HEK293 (cell line): ENCODE measurements around the gene KRTAP24-1.

Experiments
- CTCF ChIA-PET: fragments of 350-600 bp; formaldehyde crosslinking; extraction: SDS; loops from one replicate; lab custom pipeline; 2021; ENCODE audit warnings: antibody characterized with exemption; lab: Yijun Ruan, JAX
- POLR2A ChIA-PET: fragments of 300-600 bp; formaldehyde crosslinking; extraction: SDS; loops from one replicate; lab custom pipeline; 2020; ENCODE audit warnings: antibody characterized with exemption, inconsistent platforms; lab: Yijun Ruan, JAX
- H3K27ac ChIP-seq: fragments of 200-500 bp; sonication (Bioruptor generic); 2 replicates; pipeline ENCODE4 v1.5.1; 2014; ENCODE audit warnings: low read depth, low read length, control low read depth, inconsistent platforms; ENCODE audit errors: extremely low read depth
- H3K36me3 ChIP-seq, 2 experiments: fragments of 200-500 bp in 1 of 2; sonication (Bioruptor generic) in 1 of 2; 1 replicate in 1 of 2; 2 replicates in 1 of 2; pipeline ENCODE4 v1.5.1; 2014 to 2017; ENCODE audit warnings: inconsistent platforms in 2 of 2, low read length in 2 of 2; ENCODE audit not compliant: control insufficient read depth in 2 of 2, insufficient read depth in 1 of 2
- H3K4me1 ChIP-seq: fragments of 200-500 bp; sonication (Bioruptor generic); 2 replicates; pipeline ENCODE4 v1.5.1; 2014; ENCODE audit warnings: mild to moderate bottlenecking, low read length, inconsistent platforms; ENCODE audit not compliant: control insufficient read depth, insufficient read depth
- H3K4me3 ChIP-seq: 2 replicates; pipeline ENCODE4 v1.5.1; 2011; ENCODE audit warnings: low read depth, mild to moderate bottlenecking, control low read depth, low read length, moderate library complexity
- H3K9me3 ChIP-seq: fragments of 200-500 bp; sonication (Bioruptor generic); 2 replicates; pipeline ENCODE4 v1.5.1; 2014; ENCODE audit warnings: low read depth, low read length, inconsistent platforms; ENCODE audit not compliant: control insufficient read depth, insufficient read depth
- HOXA7 ChIP-seq: sonication (generic); formaldehyde crosslinking; IDR thresholded peaks from 2 replicates; pipeline ENCODE4 v1.8.1; 2022; ENCODE audit warnings: missing genetic modification reagents, borderline replicate concordance
- HOXD13 ChIP-seq: sonication (generic); formaldehyde crosslinking; IDR thresholded peaks from 2 replicates; pipeline ENCODE4 v1.8.0; 2022; ENCODE audit warnings: missing genetic modification reagents, borderline replicate concordance
- KLF1 ChIP-seq: fragments of 450-650 bp; formaldehyde crosslinking; IDR thresholded peaks from 2 replicates; pipeline ENCODE4 v1.5.1; 2016; ENCODE audit warnings: missing biosample characterization, missing genetic modification characterization
- OSR2 ChIP-seq: fragments of 450-650 bp; formaldehyde crosslinking; IDR thresholded peaks from 2 replicates; pipeline ENCODE4 v1.5.1; 2016; ENCODE audit warnings: missing biosample characterization, missing genetic modification characterization
- RBAK ChIP-seq: fragments of 450-650 bp; formaldehyde crosslinking; IDR thresholded peaks from 2 replicates; pipeline ENCODE4 v1.5.1; 2016; ENCODE audit warnings: missing biosample characterization, missing genetic modification characterization
- SCRT2 ChIP-seq: fragments of 450-650 bp; formaldehyde crosslinking; IDR thresholded peaks from 2 replicates; pipeline ENCODE4 v1.5.1; 2016; ENCODE audit warnings: missing biosample characterization, missing genetic modification characterization
- SETDB1 ChIP-seq: IDR thresholded peaks from one replicate; pipeline ENCODE4 v1.6.1; 2017; ENCODE audit warnings: mild to moderate bottlenecking, low read length, moderate library complexity, mixed read lengths; ENCODE audit not compliant: insufficient read length
- ZBTB21 ChIP-seq: fragments of 450-650 bp; formaldehyde crosslinking; IDR thresholded peaks from 2 replicates; pipeline ENCODE4 v1.5.1; 2017; ENCODE audit warnings: missing biosample characterization, missing genetic modification characterization
- ZFP3 ChIP-seq: fragments of 450-650 bp; formaldehyde crosslinking; IDR thresholded peaks from 2 replicates; pipeline ENCODE4 v1.5.1; 2016; ENCODE audit warnings: low read depth, missing biosample characterization, missing genetic modification characterization
- ZFP41 ChIP-seq: fragments of 450-650 bp; formaldehyde crosslinking; IDR thresholded peaks from 2 replicates; pipeline ENCODE4 v1.5.1; 2016; ENCODE audit warnings: missing biosample characterization, missing genetic modification characterization, borderline replicate concordance
- ZNF121 ChIP-seq: fragments of 450-650 bp; formaldehyde crosslinking; IDR thresholded peaks from 2 replicates; pipeline ENCODE4 v1.5.1; 2016; ENCODE audit warnings: missing biosample characterization, missing genetic modification characterization
- ZNF155 ChIP-seq: fragments of 450-650 bp; formaldehyde crosslinking; IDR thresholded peaks from 2 replicates; pipeline ENCODE4 v1.5.1; 2016; ENCODE audit warnings: missing biosample characterization, missing genetic modification characterization
- ZNF214 ChIP-seq: fragments of 450-650 bp; formaldehyde crosslinking; IDR thresholded peaks from 2 replicates; pipeline ENCODE4 v1.5.1; 2017; ENCODE audit warnings: missing biosample characterization, mild to moderate bottlenecking, missing genetic modification characterization, borderline replicate concordance
- ZNF223 ChIP-seq: fragments of 450-650 bp; formaldehyde crosslinking; IDR thresholded peaks from 2 replicates; pipeline ENCODE4 v1.5.1; 2016; ENCODE audit warnings: missing biosample characterization, missing genetic modification characterization
- ZNF248 ChIP-seq: fragments of 450-650 bp; formaldehyde crosslinking; IDR thresholded peaks from 2 replicates; pipeline ENCODE4 v1.5.1; 2017; ENCODE audit warnings: missing biosample characterization, missing genetic modification characterization
- ZNF350 ChIP-seq: fragments of 450-650 bp; formaldehyde crosslinking; IDR thresholded peaks from 2 replicates; pipeline ENCODE4 v1.5.0; 2017; ENCODE audit warnings: missing biosample characterization, mild to moderate bottlenecking, missing genetic modification characterization
- ZNF354C ChIP-seq: fragments of 450-650 bp; formaldehyde crosslinking; IDR thresholded peaks from 2 replicates; pipeline ENCODE4 v1.5.1; 2016; ENCODE audit warnings: missing biosample characterization, missing genetic modification characterization, low read depth, borderline replicate concordance
- ZNF394 ChIP-seq: fragments of 450-650 bp; formaldehyde crosslinking; IDR thresholded peaks from 2 replicates; pipeline ENCODE4 v1.5.1; 2016; ENCODE audit warnings: missing biosample characterization, missing genetic modification characterization, mild to moderate bottlenecking, moderate library complexity, borderline replicate concordance
- ZNF48 ChIP-seq: fragments of 450-650 bp; formaldehyde crosslinking; IDR thresholded peaks from 2 replicates; pipeline ENCODE4 v1.5.1; 2016; ENCODE audit warnings: missing biosample characterization, missing genetic modification characterization
- ZNF548 ChIP-seq: fragments of 450-650 bp; formaldehyde crosslinking; IDR thresholded peaks from 2 replicates; pipeline ENCODE4 v1.5.1; 2016; ENCODE audit warnings: missing biosample characterization, missing genetic modification characterization
- ZNF621 ChIP-seq: fragments of 450-650 bp; formaldehyde crosslinking; IDR thresholded peaks from 2 replicates; pipeline ENCODE4 v1.5.1; 2017; ENCODE audit warnings: missing biosample characterization, missing genetic modification characterization
- ZNF624 ChIP-seq: fragments of 450-650 bp; formaldehyde crosslinking; IDR thresholded peaks from 2 replicates; pipeline ENCODE4 v1.5.1; 2017; ENCODE audit warnings: missing biosample characterization, missing genetic modification characterization
- ZNF626 ChIP-seq: fragments of 450-650 bp; sonication (Bioruptor Pico); formaldehyde crosslinking; IDR thresholded peaks from 2 replicates; pipeline ENCODE4 v1.5.1; 2018; ENCODE audit warnings: missing biosample characterization, missing genetic modification characterization, inconsistent platforms
- ZNF791 ChIP-seq: fragments of 450-650 bp; formaldehyde crosslinking; IDR thresholded peaks from 2 replicates; pipeline ENCODE4 v1.5.1; 2016; ENCODE audit warnings: missing biosample characterization, missing genetic modification characterization
- ZNF837 ChIP-seq: fragments of 450-650 bp; formaldehyde crosslinking; IDR thresholded peaks from 2 replicates; pipeline ENCODE4 v1.5.1; 2016; ENCODE audit warnings: missing biosample characterization, missing genetic modification characterization
- ZNF843 ChIP-seq: fragments of 450-650 bp; formaldehyde crosslinking; IDR thresholded peaks from 2 replicates; pipeline ENCODE4 v1.5.1; 2016; ENCODE audit warnings: missing biosample characterization, missing genetic modification characterization
- ZSCAN23 ChIP-seq: fragments of 450-650 bp; formaldehyde crosslinking; IDR thresholded peaks from 2 replicates; pipeline ENCODE4 v1.5.1; 2016; ENCODE audit warnings: missing biosample characterization, missing genetic modification characterization
- TF ChIP-seq, protein P1 (sequence below): fragments of 450-650 bp; formaldehyde crosslinking; IDR thresholded peaks from 2 replicates; pipeline ENCODE4 v1.5.1; 2017; ENCODE audit warnings: missing biosample characterization, missing genetic modification characterization
- TF ChIP-seq, protein P2 (sequence below): fragments of 450-650 bp; formaldehyde crosslinking; IDR thresholded peaks from 2 replicates; pipeline ENCODE4 v1.5.1; 2016; ENCODE audit warnings: missing biosample characterization, missing genetic modification characterization
- TF ChIP-seq, protein P3 (sequence below): fragments of 450-650 bp; formaldehyde crosslinking; IDR thresholded peaks from 2 replicates; pipeline ENCODE4 v1.5.1; 2016; ENCODE audit warnings: missing biosample characterization, missing genetic modification characterization, borderline replicate concordance

KRTAP24-1 gene

DNA sequence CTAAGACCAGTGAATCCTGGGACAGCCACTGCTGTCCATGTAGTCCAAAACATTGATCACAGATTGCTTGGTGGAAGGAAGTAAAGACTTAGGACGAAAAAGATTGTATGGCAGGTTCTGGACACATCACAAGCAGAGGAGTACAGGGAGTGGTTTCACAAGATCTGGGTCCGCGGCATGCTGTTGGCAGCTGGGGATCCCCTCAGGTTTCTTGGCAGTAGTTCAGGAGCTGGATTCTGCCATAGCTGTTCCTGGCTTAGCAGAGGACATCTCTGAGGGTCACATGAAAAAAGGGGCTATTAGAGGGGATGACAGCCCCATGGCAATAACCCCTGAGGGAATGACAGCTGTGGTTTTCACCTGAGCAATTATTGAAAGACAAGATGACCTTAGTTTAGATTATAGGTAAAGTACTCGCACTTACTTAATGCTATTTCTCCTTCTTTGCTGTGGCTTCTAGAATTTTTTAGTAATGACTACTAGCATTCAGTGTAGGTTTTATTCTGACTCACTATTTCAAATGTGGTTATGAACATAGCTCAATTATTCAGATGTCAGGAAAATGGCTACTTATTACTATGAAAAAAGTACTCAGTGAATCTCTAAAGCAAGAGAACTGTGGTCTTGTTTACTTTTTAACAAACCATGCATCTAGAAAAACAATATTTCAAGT is 46.6 kb upstream of the KRTAP24-1 start:
- TF ChIP-seq ZNF155 (tag by site-specific recombination) (no peak), SCRT2 (tag by site-specific recombination) (no peak), ZNF626 (tag by site-specific recombination) (no peak), RBAK (tag by site-specific recombination) (no peak), ZNF837 (tag by site-specific recombination) (no peak), ZNF223 (tag by site-specific recombination) (no peak), ZNF621 (tag by site-specific recombination) (no peak), ZNF843 (tag by site-specific recombination) (no peak), ZNF48 (no peak), ZSCAN23 (tag by site-specific recombination) (no peak), HOXD13 (CRISPR knock-in tag) (no peak), KLF1 (tag by site-specific recombination) (no peak), ZNF350 (no peak), ZNF624 (no peak), OSR2 (tag by site-specific recombination) (no peak), ZFP3 (tag by site-specific recombination) (no peak)
- TF ChIP-seq, protein P1, sequence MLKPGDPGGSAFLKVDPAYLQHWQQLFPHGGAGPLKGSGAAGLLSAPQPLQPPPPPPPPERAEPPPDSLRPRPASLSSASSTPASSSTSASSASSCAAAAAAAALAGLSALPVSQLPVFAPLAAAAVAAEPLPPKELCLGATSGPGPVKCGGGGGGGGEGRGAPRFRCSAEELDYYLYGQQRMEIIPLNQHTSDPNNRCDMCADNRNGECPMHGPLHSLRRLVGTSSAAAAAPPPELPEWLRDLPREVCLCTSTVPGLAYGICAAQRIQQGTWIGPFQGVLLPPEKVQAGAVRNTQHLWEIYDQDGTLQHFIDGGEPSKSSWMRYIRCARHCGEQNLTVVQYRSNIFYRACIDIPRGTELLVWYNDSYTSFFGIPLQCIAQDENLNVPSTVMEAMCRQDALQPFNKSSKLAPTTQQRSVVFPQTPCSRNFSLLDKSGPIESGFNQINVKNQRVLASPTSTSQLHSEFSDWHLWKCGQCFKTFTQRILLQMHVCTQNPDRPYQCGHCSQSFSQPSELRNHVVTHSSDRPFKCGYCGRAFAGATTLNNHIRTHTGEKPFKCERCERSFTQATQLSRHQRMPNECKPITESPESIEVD (tag by site-specific recombination) = no peak
- TF ChIP-seq, protein P2, sequence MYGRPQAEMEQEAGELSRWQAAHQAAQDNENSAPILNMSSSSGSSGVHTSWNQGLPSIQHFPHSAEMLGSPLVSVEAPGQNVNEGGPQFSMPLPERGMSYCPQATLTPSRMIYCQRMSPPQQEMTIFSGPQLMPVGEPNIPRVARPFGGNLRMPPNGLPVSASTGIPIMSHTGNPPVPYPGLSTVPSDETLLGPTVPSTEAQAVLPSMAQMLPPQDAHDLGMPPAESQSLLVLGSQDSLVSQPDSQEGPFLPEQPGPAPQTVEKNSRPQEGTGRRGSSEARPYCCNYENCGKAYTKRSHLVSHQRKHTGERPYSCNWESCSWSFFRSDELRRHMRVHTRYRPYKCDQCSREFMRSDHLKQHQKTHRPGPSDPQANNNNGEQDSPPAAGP = no peak
- Histone ChIP-seq H3K36me3 (no peaks in the 10 kb centered on the region), H3K4me1 (no peaks in the 10 kb centered on the region), H3K4me3 (no peak overlapping the region), H3K27ac (no peak overlapping the region), H3K9me3 (no peaks in the 10 kb centered on the region)
- ChIA-PET CTCF (interaction anchor here (0.6 to 1.2 kb wide), 2 partner anchors 79 to 160 kb away, joined by 3 to 4 read pairs; no protein-coding TSS in a partner anchor), POLR2A (no interaction called here)

DNA sequence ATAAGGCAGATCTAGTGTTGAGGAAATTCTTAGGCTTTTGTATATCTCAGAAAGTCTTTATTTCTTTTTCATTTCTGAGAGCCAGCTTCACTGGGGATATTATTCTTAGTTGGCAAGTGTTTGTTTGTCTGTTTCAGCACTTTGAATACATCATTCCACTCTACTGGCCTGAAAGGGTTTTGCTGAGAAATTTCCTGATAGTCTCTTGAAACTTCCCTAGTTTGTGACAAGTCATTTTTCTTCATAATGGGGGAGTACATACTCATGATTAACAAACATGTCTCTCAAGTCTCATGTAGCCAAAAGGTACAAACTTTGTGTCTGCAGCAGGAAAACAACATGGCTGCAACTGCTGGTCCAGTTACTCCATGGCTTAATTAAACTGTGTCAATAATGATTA is 43.6 kb upstream of the KRTAP24-1 start:
- no peaks in the 10 kb centered on the region for H3K4me1 ChIP-seq
- H3K27ac ChIP-seq = no peak overlapping the region
- ChIA-PET POLR2A (no interaction called here), CTCF (no interaction called here)
- H3K36me3 ChIP-seq = no peaks in the 10 kb centered on the region
- no peak overlapping the region for H3K4me3 ChIP-seq
- H3K9me3 ChIP-seq = no peaks in the 10 kb centered on the region
- TF ChIP-seq ZNF248 (tag by site-specific recombination) (no peak), SETDB1 (peak; percentile 80), ZNF121 (tag by site-specific recombination) (no peak), ZNF394 (tag by site-specific recombination) (no peak), ZNF791 (peak; percentile 73; the same call in 1 of the 2 replicates), HOXA7 (CRISPR knock-in tag) (no peak), ZBTB21 (no peak), ZFP41 (tag by site-specific recombination) (no peak), ZNF548 (tag by site-specific recombination) (no peak), ZNF354C (tag by site-specific recombination) (no peak), ZNF214 (no peak)
- TF ChIP-seq, protein P3, sequence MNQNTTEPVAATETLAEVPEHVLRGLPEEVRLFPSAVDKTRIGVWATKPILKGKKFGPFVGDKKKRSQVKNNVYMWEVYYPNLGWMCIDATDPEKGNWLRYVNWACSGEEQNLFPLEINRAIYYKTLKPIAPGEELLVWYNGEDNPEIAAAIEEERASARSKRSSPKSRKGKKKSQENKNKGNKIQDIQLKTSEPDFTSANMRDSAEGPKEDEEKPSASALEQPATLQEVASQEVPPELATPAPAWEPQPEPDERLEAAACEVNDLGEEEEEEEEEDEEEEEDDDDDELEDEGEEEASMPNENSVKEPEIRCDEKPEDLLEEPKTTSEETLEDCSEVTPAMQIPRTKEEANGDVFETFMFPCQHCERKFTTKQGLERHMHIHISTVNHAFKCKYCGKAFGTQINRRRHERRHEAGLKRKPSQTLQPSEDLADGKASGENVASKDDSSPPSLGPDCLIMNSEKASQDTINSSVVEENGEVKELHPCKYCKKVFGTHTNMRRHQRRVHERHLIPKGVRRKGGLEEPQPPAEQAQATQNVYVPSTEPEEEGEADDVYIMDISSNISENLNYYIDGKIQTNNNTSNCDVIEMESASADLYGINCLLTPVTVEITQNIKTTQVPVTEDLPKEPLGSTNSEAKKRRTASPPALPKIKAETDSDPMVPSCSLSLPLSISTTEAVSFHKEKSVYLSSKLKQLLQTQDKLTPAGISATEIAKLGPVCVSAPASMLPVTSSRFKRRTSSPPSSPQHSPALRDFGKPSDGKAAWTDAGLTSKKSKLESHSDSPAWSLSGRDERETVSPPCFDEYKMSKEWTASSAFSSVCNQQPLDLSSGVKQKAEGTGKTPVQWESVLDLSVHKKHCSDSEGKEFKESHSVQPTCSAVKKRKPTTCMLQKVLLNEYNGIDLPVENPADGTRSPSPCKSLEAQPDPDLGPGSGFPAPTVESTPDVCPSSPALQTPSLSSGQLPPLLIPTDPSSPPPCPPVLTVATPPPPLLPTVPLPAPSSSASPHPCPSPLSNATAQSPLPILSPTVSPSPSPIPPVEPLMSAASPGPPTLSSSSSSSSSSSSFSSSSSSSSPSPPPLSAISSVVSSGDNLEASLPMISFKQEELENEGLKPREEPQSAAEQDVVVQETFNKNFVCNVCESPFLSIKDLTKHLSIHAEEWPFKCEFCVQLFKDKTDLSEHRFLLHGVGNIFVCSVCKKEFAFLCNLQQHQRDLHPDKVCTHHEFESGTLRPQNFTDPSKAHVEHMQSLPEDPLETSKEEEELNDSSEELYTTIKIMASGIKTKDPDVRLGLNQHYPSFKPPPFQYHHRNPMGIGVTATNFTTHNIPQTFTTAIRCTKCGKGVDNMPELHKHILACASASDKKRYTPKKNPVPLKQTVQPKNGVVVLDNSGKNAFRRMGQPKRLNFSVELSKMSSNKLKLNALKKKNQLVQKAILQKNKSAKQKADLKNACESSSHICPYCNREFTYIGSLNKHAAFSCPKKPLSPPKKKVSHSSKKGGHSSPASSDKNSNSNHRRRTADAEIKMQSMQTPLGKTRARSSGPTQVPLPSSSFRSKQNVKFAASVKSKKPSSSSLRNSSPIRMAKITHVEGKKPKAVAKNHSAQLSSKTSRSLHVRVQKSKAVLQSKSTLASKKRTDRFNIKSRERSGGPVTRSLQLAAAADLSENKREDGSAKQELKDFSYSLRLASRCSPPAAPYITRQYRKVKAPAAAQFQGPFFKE (tag by site-specific recombination) = no peak
